Mesothelial cell of epicardium (in vitro differentiated cells): ENCODE measurements around the gene DNAJC24. TPM values are rescaled to one million over a fixed set of nuclear protein-coding genes. Genes with fewer than 3 reads are reported as not detected.

Experiments
- DNase-seq, 2 experiments: peaks; one replicate each; pipeline ENCODE4 v3.0.0; 2021; ENCODE audit warnings: low spot score in 2 of 2; ENCODE audit not compliant: unreplicated experiment in 2 of 2
- H3K27ac Mint-ChIP-seq: 2 replicates; pipeline ENCODE4 v1.8.0; 2021; ENCODE audit warnings: mixed read lengths
- H3K27me3 Mint-ChIP-seq: 2 replicates; pipeline ENCODE4 v1.8.0; 2021; ENCODE audit warnings: low read depth, mixed read lengths
- H3K36me3 Mint-ChIP-seq: 2 replicates; pipeline ENCODE4 v1.8.0; 2021; ENCODE audit warnings: mixed read lengths
- H3K4me1 Mint-ChIP-seq: 2 replicates; pipeline ENCODE4 v1.8.0; 2021; ENCODE audit warnings: mixed read lengths
- H3K4me3 Mint-ChIP-seq: 2 replicates; pipeline ENCODE4 v1.8.0; 2021; ENCODE audit warnings: mild to moderate bottlenecking, moderate library complexity, mixed read lengths
- H3K9me3 Mint-ChIP-seq: 2 replicates; pipeline ENCODE4 v1.8.0; 2021; ENCODE audit warnings: mixed read lengths
- CTCF ChIP-seq: fragments of 200-600 bp; sonication (generic); IDR thresholded peaks from one replicate; pipeline ENCODE4 v1.5.0; 2021; ENCODE audit warnings: antibody characterized with exemption; ENCODE audit not compliant: unreplicated experiment
- total RNA-seq: library from RNA; stranded (reverse); gene quantifications from 3 replicates; pipeline ENCODE4 v1.2.1, GENCODE V29; 2021

The DNAJC24 gene
- total RNA-seq, 1 donor from 2014 or later = 24.4 TPM

GRCh38 chr11:31328697-31329096 lies 41.0 kb upstream of the DNAJC24 start:
- peaks cover 2% of the 10 kb centered on the region for H3K27me3 Mint-ChIP-seq
- DNase-seq = no peak
- no peak overlapping the region for H3K4me3 Mint-ChIP-seq
- H3K4me1 Mint-ChIP-seq = no peaks in the 10 kb centered on the region
- no peak overlapping the region for H3K27ac Mint-ChIP-seq
- no peak for TF ChIP-seq CTCF
- no peaks in the 10 kb centered on the region for H3K36me3 Mint-ChIP-seq
- peaks cover 18% of the 10 kb centered on the region for H3K9me3 Mint-ChIP-seq

- no peak for TF ChIP-seq CTCF
- H3K9me3 Mint-ChIP-seq = peaks cover 5% of the 10 kb centered on the region
Observed at GRCh38 chr11:31337806-31338205, 31.9 kb upstream of the DNAJC24 start.

GRCh38 chr11:31340903-31341572 lies 28.6 kb upstream of the DNAJC24 start:
- H3K27me3 Mint-ChIP-seq = peaks cover 15% of the 10 kb centered on the region
- H3K9me3 Mint-ChIP-seq = no peaks in the 10 kb centered on the region
- peak; percentile 47 for TF ChIP-seq CTCF
- no peak overlapping the region for H3K4me3 Mint-ChIP-seq
- H3K27ac Mint-ChIP-seq = no peak overlapping the region
- H3K4me1 Mint-ChIP-seq = no peaks in the 10 kb centered on the region
- no peak for DNase-seq
- no peaks in the 10 kb centered on the region for H3K36me3 Mint-ChIP-seq

More at GRCh38 chr11:31337806-31338205, 31.9 kb upstream of the DNAJC24 start:
- DNase-seq = no peak
- Mint-ChIP-seq H3K27ac (no peak overlapping the region), H3K27me3 (peaks cover 16% of the 10 kb centered on the region), H3K36me3 (no peaks in the 10 kb centered on the region), H3K4me3 (no peak overlapping the region), H3K4me1 (no peaks in the 10 kb centered on the region)

- Mint-ChIP-seq H3K27ac (no peak overlapping the region), H3K36me3 (no peaks in the 10 kb centered on the region), H3K4me1 (no peaks in the 10 kb centered on the region), H3K4me3 (no peak overlapping the region), H3K27me3 (peaks cover 8% of the 10 kb centered on the region), H3K9me3 (no peaks in the 10 kb centered on the region)
- DNase-seq = no peak
- no peak for TF ChIP-seq CTCF
Observed at GRCh38 chr11:31351168-31351567, 18.5 kb upstream of the DNAJC24 start.

- DNase-seq = no peak
- no peak overlapping the region for H3K4me3 Mint-ChIP-seq
- no peak for TF ChIP-seq CTCF
- no peak overlapping the region for H3K27ac Mint-ChIP-seq
- H3K9me3 Mint-ChIP-seq = no peaks in the 10 kb centered on the region
- H3K27me3 Mint-ChIP-seq = peaks cover 4% of the 10 kb centered on the region
- no peaks in the 10 kb centered on the region for H3K36me3 Mint-ChIP-seq
- H3K4me1 Mint-ChIP-seq = no peaks in the 10 kb centered on the region
Observed at GRCh38 chr11:31355131-31355530, 14.5 kb upstream of the DNAJC24 start.
